Measurements from ENCODE around the gene EVC.

The EVC gene

GRCh38 chr4:5790546-5790857, 79.5 kb downstream of the EVC start:
- Mint-ChIP-seq H3K36me3 (ENCODE audit: low read depth) (no peaks in the 10 kb centered on the region), H3K4me1 (ENCODE audit: low read depth) (no peaks in the 10 kb centered on the region), H3K4me3 (no peak overlapping the region), H3K27me3 (no peaks in the 10 kb centered on the region), H3K9me3 (no peaks in the 10 kb centered on the region), H3K27ac (no peak overlapping the region)
- no peak for DNase-seq

- H3K27me3 Mint-ChIP-seq = no peaks in the 10 kb centered on the region
- H3K36me3 Mint-ChIP-seq (ENCODE audit: low read depth) = no peaks in the 10 kb centered on the region
- no peak overlapping the region for H3K27ac Mint-ChIP-seq
- no peak for DNase-seq
- no peaks in the 10 kb centered on the region for H3K4me1 Mint-ChIP-seq (ENCODE audit: low read depth)
- H3K4me3 Mint-ChIP-seq = no peak overlapping the region
- no peaks in the 10 kb centered on the region for H3K9me3 Mint-ChIP-seq
These were observed 80.7 kb downstream of the EVC start for GRCh38 chr4:5791654-5792053.

- no peak overlapping the region for H3K4me3 Mint-ChIP-seq
- H3K36me3 Mint-ChIP-seq (ENCODE audit: low read depth) = no peaks in the 10 kb centered on the region
- H3K9me3 Mint-ChIP-seq = no peaks in the 10 kb centered on the region
- H3K27me3 Mint-ChIP-seq = no peaks in the 10 kb centered on the region
- H3K27ac Mint-ChIP-seq = no peak overlapping the region
- no peak for DNase-seq
- no peaks in the 10 kb centered on the region for H3K4me1 Mint-ChIP-seq (ENCODE audit: low read depth)
These were observed 82.5 kb downstream of the EVC start for GRCh38 chr4:5793514-5793913.

GRCh38 chr4:5795580-5795979, 84.6 kb downstream of the EVC start:
- no peak overlapping the region for H3K4me3 Mint-ChIP-seq
- H3K4me1 Mint-ChIP-seq (ENCODE audit: low read depth) = no peaks in the 10 kb centered on the region
- no peak overlapping the region for H3K27ac Mint-ChIP-seq
- H3K27me3 Mint-ChIP-seq = no peaks in the 10 kb centered on the region
- no peaks in the 10 kb centered on the region for H3K9me3 Mint-ChIP-seq
- no peak for DNase-seq
- H3K36me3 Mint-ChIP-seq (ENCODE audit: low read depth) = no peaks in the 10 kb centered on the region

GRCh38 chr4:5796976-5797375, 86.0 kb downstream of the EVC start:
- DNase-seq = no peak
- Mint-ChIP-seq H3K27me3 (no peaks in the 10 kb centered on the region), H3K36me3 (ENCODE audit: low read depth) (no peaks in the 10 kb centered on the region), H3K27ac (no peak overlapping the region), H3K4me3 (no peak overlapping the region), H3K4me1 (ENCODE audit: low read depth) (no peaks in the 10 kb centered on the region), H3K9me3 (no peaks in the 10 kb centered on the region)

- no peaks in the 10 kb centered on the region for H3K27me3 Mint-ChIP-seq
- no peak for DNase-seq
- no peak overlapping the region for H3K4me3 Mint-ChIP-seq
- H3K36me3 Mint-ChIP-seq (ENCODE audit: low read depth) = no peaks in the 10 kb centered on the region
- H3K4me1 Mint-ChIP-seq (ENCODE audit: low read depth) = no peaks in the 10 kb centered on the region
- no peaks in the 10 kb centered on the region for H3K9me3 Mint-ChIP-seq
- H3K27ac Mint-ChIP-seq = no peak overlapping the region
These were observed 86.9 kb downstream of the EVC start for GRCh38 chr4:5797866-5798265.

- Mint-ChIP-seq H3K4me3 (no peak overlapping the region), H3K27me3 (no peaks in the 10 kb centered on the region), H3K36me3 (ENCODE audit: low read depth) (no peaks in the 10 kb centered on the region), H3K27ac (no peak overlapping the region), H3K4me1 (ENCODE audit: low read depth) (no peaks in the 10 kb centered on the region), H3K9me3 (no peaks in the 10 kb centered on the region)
- DNase-seq = no peak
These were observed 87.5 kb downstream of the EVC start for GRCh38 chr4:5798462-5798861.

- no peak for DNase-seq
- H3K36me3 Mint-ChIP-seq (ENCODE audit: low read depth) = no peaks in the 10 kb centered on the region
- H3K27ac Mint-ChIP-seq = no peak overlapping the region
- no peaks in the 10 kb centered on the region for H3K27me3 Mint-ChIP-seq
- H3K4me3 Mint-ChIP-seq = no peak overlapping the region
- H3K9me3 Mint-ChIP-seq = no peaks in the 10 kb centered on the region
- H3K4me1 Mint-ChIP-seq (ENCODE audit: low read depth) = no peaks in the 10 kb centered on the region
These were observed 87.9 kb downstream of the EVC start for GRCh38 chr4:5798946-5799345.

- H3K9me3 Mint-ChIP-seq = no peaks in the 10 kb centered on the region
- H3K4me3 Mint-ChIP-seq = no peak overlapping the region
- no peaks in the 10 kb centered on the region for H3K27me3 Mint-ChIP-seq
- H3K36me3 Mint-ChIP-seq (ENCODE audit: low read depth) = no peaks in the 10 kb centered on the region
- no peak overlapping the region for H3K27ac Mint-ChIP-seq
- DNase-seq = no peak
- H3K4me1 Mint-ChIP-seq (ENCODE audit: low read depth) = no peaks in the 10 kb centered on the region
These were observed 88.4 kb downstream of the EVC start for GRCh38 chr4:5799406-5799805.

GRCh38 chr4:5800496-5800895, 89.5 kb downstream of the EVC start:
- H3K27ac Mint-ChIP-seq = no peak overlapping the region
- H3K4me1 Mint-ChIP-seq (ENCODE audit: low read depth) = no peaks in the 10 kb centered on the region
- no peaks in the 10 kb centered on the region for H3K27me3 Mint-ChIP-seq
- no peak overlapping the region for H3K4me3 Mint-ChIP-seq
- H3K9me3 Mint-ChIP-seq = no peaks in the 10 kb centered on the region
- DNase-seq = no peak
- H3K36me3 Mint-ChIP-seq (ENCODE audit: low read depth) = no peaks in the 10 kb centered on the region

- Mint-ChIP-seq H3K4me3 (no peak overlapping the region), H3K27ac (no peak overlapping the region)
- DNase-seq = no peak
These were observed 90.7 kb downstream of the EVC start for GRCh38 chr4:5801696-5802095.

GRCh38 chr4:5802565-5802964, 91.6 kb downstream of the EVC start:
- no peak for DNase-seq
- Mint-ChIP-seq H3K4me3 (no peak overlapping the region), H3K9me3 (no peaks in the 10 kb centered on the region), H3K27me3 (no peaks in the 10 kb centered on the region), H3K4me1 (ENCODE audit: low read depth) (no peaks in the 10 kb centered on the region), H3K36me3 (ENCODE audit: low read depth) (no peaks in the 10 kb centered on the region), H3K27ac (no peak overlapping the region)

More at GRCh38 chr4:5801696-5802095, 90.7 kb downstream of the EVC start:
- no peaks in the 10 kb centered on the region for H3K36me3 Mint-ChIP-seq (ENCODE audit: low read depth)
- H3K4me1 Mint-ChIP-seq (ENCODE audit: low read depth) = no peaks in the 10 kb centered on the region
- H3K9me3 Mint-ChIP-seq = no peaks in the 10 kb centered on the region
- H3K27me3 Mint-ChIP-seq = no peaks in the 10 kb centered on the region

- no peaks in the 10 kb centered on the region for H3K4me1 Mint-ChIP-seq (ENCODE audit: low read depth)
- H3K36me3 Mint-ChIP-seq (ENCODE audit: low read depth) = no peaks in the 10 kb centered on the region
- DNase-seq = no peak
- no peaks in the 10 kb centered on the region for H3K9me3 Mint-ChIP-seq
- H3K4me3 Mint-ChIP-seq = no peak overlapping the region
- H3K27ac Mint-ChIP-seq = no peak overlapping the region
- no peaks in the 10 kb centered on the region for H3K27me3 Mint-ChIP-seq
These were observed 93.7 kb downstream of the EVC start for GRCh38 chr4:5804656-5805055.

GRCh38 chr4:5805270-5805669, 94.3 kb downstream of the EVC start:
- Mint-ChIP-seq H3K4me3 (no peak overlapping the region), H3K27me3 (no peaks in the 10 kb centered on the region), H3K36me3 (ENCODE audit: low read depth) (no peaks in the 10 kb centered on the region), H3K27ac (no peak overlapping the region), H3K4me1 (ENCODE audit: low read depth) (no peaks in the 10 kb centered on the region), H3K9me3 (no peaks in the 10 kb centered on the region)
- no peak for DNase-seq

GRCh38 chr4:5808081-5808741, 97.2 kb downstream of the EVC start:
- DNase-seq = no peak
- H3K4me3 Mint-ChIP-seq = no peak overlapping the region
- no peaks in the 10 kb centered on the region for H3K27me3 Mint-ChIP-seq
- H3K36me3 Mint-ChIP-seq (ENCODE audit: low read depth) = no peaks in the 10 kb centered on the region
- no peak overlapping the region for H3K27ac Mint-ChIP-seq
- peaks cover 2% of the 10 kb centered on the region for H3K9me3 Mint-ChIP-seq
- H3K4me1 Mint-ChIP-seq (ENCODE audit: low read depth) = no peaks in the 10 kb centered on the region

GRCh38 chr4:5809216-5809776, 98.3 kb downstream of the EVC start:
- Mint-ChIP-seq H3K4me3 (no peak overlapping the region), H3K9me3 (peaks cover 2% of the 10 kb centered on the region), H3K4me1 (ENCODE audit: low read depth) (no peaks in the 10 kb centered on the region), H3K27me3 (no peaks in the 10 kb centered on the region), H3K36me3 (ENCODE audit: low read depth) (no peaks in the 10 kb centered on the region), H3K27ac (no peak overlapping the region)
- DNase-seq = no peak
